ENCODE data around the gene EDEM3. TPM values are rescaled to one million over a fixed set of nuclear protein-coding genes. Genes with fewer than 3 reads are reported as not detected.

The EDEM3 gene
- total and polyA plus RNA-seq, 2 donors (not counting 1 experiment from before 2014, with no cell fraction given) = 4.3 to 20.9 TPM

DNA sequence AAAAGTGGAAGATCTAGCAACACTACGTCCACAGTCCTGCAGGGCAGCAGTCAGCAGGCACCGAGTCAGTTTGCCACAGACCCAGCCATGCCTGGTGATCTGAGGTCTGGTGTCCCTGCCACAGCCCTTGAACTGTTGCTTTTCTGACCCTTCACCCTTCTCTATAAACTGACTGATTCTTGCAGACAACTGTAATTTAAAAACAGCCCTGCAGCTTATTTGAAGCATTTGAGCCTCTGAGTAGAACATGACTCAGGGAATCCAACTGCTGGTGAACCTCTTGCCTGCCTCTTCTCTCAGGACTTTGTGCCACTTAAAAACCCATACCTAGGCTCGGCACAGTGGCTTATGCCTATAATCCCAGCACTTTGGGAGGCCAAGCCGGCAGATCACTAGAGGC, 107.2 kb downstream of the EDEM3 start:
- POLR2A ChIA-PET = no interaction called here
- H3K9me3 Mint-ChIP-seq (ENCODE audit: insufficient read depth) = peaks cover 3% of the 10 kb centered on the region
- Histone ChIP-seq H3K4me1 (ENCODE audit: control insufficient read depth in 2 of 2, insufficient read depth in 2 of 2, low read length in 2 of 2) (no peaks in the 10 kb centered on the region), H3K36me3 (replicated peaks in 1 of 2; ENCODE audit: control extremely low read depth in 1 of 2, control insufficient read depth in 1 of 2, extremely low read depth in 1 of 2, insufficient read depth in 2 of 2, low read length in 1 of 2) (no peaks in the 10 kb centered on the region), H3K27ac (ENCODE audit: low read length in 2 of 2) (no peak overlapping the region), H2AFZ (ENCODE audit: insufficient read depth, low read depth, low read length, poor library complexity, severe bottlenecking) (no peak overlapping the region), H3K4me2 (replicated peaks; ENCODE audit: low read depth, low read length, poor library complexity, severe bottlenecking) (no peak overlapping the region), H3K9ac (ENCODE audit: low read length) (no peak overlapping the region), H3K4me3 (ENCODE audit: control extremely low read depth in 1 of 5, extremely low read depth in 1 of 5, insufficient read depth in 1 of 5, low read depth in 2 of 5, low read length in 4 of 5) (no peak overlapping the region), H3K9me3 (ENCODE audit: control extremely low read depth in 1 of 3, control insufficient read depth in 2 of 3, insufficient read depth in 1 of 3, low read length in 2 of 3) (no peaks in the 10 kb centered on the region), H3K79me2 (ENCODE audit: control insufficient read depth, insufficient read depth, low read length) (no peaks in the 10 kb centered on the region), H4K20me1 (ENCODE audit: control insufficient read depth, insufficient read depth, low read length, poor library complexity, severe bottlenecking) (no peaks in the 10 kb centered on the region), H3K27me3 (replicated peaks in 1 of 4; ENCODE audit: control extremely low read depth in 1 of 4, control insufficient read depth in 3 of 4, insufficient read depth in 4 of 4, low read length in 3 of 4) (peaks cover 0 to 6% (median 0%) of the 10 kb centered on the region in 4 experiments)
- no peak overlapping the region for H3K4me3 Mint-ChIP-seq
- H3K4me1 Mint-ChIP-seq = no peaks in the 10 kb centered on the region
- intact Hi-C loops (cut with micrococcal nuclease) = no loop called here
- no peak for DNase-seq
- TF ChIP-seq EZH2 (IDR thresholded peaks at IDR 0.05; ENCODE audit: borderline replicate concordance, insufficient read depth, low read depth, low read length, poor library complexity, severe bottlenecking) (no peak), CTCF (IDR thresholded peaks at IDR 0.05) (no peak)
- CTCF ChIA-PET = no interaction called here
- H3K27ac Mint-ChIP-seq = no peak overlapping the region
- no peak for ATAC-seq (ENCODE audit: low read depth)
- WGBS (ENCODE audit: insufficient coverage) = 96% methylated on average over 4 of the region's 4 CpGs
- H3K27me3 Mint-ChIP-seq = peaks cover 24% of the 10 kb centered on the region

DNA sequence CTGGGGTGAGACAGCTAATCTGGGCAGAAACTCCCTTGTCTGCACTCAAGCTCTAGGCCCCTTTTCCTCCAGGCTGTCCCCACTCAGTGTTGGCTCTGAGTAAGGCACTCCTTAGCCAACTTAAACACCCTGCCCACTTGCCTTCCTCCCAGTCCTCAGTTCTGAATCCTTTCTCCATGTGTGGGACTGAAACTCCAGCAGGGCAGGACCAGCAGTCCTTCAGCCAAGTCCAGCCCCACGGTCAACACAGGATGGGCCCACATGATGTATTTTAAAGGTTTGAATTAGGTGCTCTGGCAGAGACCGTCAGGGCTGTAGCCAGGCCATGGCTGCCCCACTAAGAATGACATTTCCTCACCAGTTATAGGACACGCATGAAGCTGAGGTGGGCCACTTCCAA, 107.8 kb downstream of the EDEM3 start:
- Histone ChIP-seq H3K36me3 (replicated peaks in 1 of 2; ENCODE audit: control extremely low read depth in 1 of 2, control insufficient read depth in 1 of 2, extremely low read depth in 1 of 2, insufficient read depth in 2 of 2, low read length in 1 of 2) (no peaks in the 10 kb centered on the region), H3K79me2 (ENCODE audit: control insufficient read depth, insufficient read depth, low read length) (no peaks in the 10 kb centered on the region), H3K9ac (ENCODE audit: low read length) (no peak overlapping the region), H3K4me2 (replicated peaks; ENCODE audit: low read depth, low read length, poor library complexity, severe bottlenecking) (no peak overlapping the region), H3K4me3 (ENCODE audit: control extremely low read depth in 1 of 5, extremely low read depth in 1 of 5, insufficient read depth in 1 of 5, low read depth in 2 of 5, low read length in 4 of 5) (no peak overlapping the region), H3K27ac (ENCODE audit: low read length in 2 of 2) (no peak overlapping the region), H3K27me3 (replicated peaks in 1 of 4; ENCODE audit: control extremely low read depth in 1 of 4, control insufficient read depth in 3 of 4, insufficient read depth in 4 of 4, low read length in 3 of 4) (peaks cover 0 to 6% (median 0%) of the 10 kb centered on the region in 4 experiments), H4K20me1 (ENCODE audit: control insufficient read depth, insufficient read depth, low read length, poor library complexity, severe bottlenecking) (no peaks in the 10 kb centered on the region), H2AFZ (ENCODE audit: insufficient read depth, low read depth, low read length, poor library complexity, severe bottlenecking) (no peak overlapping the region), H3K9me3 (ENCODE audit: control extremely low read depth in 1 of 3, control insufficient read depth in 2 of 3, insufficient read depth in 1 of 3, low read length in 2 of 3) (no peaks in the 10 kb centered on the region), H3K4me1 (ENCODE audit: control insufficient read depth in 2 of 2, insufficient read depth in 2 of 2, low read length in 2 of 2) (no peaks in the 10 kb centered on the region)
- ATAC-seq (ENCODE audit: low read depth) = no peak
- ChIA-PET POLR2A (no interaction called here), CTCF (no interaction called here)
- peaks cover 3% of the 10 kb centered on the region for H3K9me3 Mint-ChIP-seq (ENCODE audit: insufficient read depth)
- DNase-seq = no peak
- intact Hi-C loops (cut with micrococcal nuclease) = no loop called here
- no peaks in the 10 kb centered on the region for H3K4me1 Mint-ChIP-seq
- no peak overlapping the region for H3K4me3 Mint-ChIP-seq
- H3K27ac Mint-ChIP-seq = no peak overlapping the region
- no peak for TF ChIP-seq CTCF (IDR thresholded peaks at IDR 0.05)
- TF ChIP-seq EZH2 (IDR thresholded peaks at IDR 0.05; ENCODE audit: borderline replicate concordance, insufficient read depth, low read depth, low read length, poor library complexity, severe bottlenecking) = no peak
- peaks cover 29% of the 10 kb centered on the region for H3K27me3 Mint-ChIP-seq
- WGBS (ENCODE audit: insufficient coverage) = 100% methylated on average over 3 of the region's 3 CpGs
